DMS153 treated with DMSO at 0.1 percent for 48 hours (cell line): ENCODE results near the gene MAN2A1.

Experiments
- DNase-seq: peaks from one replicate; lab custom pipeline; 2025; ENCODE audit not compliant: unreplicated experiment; lab: John Stamatoyannopoulos, UW

The MAN2A1 gene

DNA sequence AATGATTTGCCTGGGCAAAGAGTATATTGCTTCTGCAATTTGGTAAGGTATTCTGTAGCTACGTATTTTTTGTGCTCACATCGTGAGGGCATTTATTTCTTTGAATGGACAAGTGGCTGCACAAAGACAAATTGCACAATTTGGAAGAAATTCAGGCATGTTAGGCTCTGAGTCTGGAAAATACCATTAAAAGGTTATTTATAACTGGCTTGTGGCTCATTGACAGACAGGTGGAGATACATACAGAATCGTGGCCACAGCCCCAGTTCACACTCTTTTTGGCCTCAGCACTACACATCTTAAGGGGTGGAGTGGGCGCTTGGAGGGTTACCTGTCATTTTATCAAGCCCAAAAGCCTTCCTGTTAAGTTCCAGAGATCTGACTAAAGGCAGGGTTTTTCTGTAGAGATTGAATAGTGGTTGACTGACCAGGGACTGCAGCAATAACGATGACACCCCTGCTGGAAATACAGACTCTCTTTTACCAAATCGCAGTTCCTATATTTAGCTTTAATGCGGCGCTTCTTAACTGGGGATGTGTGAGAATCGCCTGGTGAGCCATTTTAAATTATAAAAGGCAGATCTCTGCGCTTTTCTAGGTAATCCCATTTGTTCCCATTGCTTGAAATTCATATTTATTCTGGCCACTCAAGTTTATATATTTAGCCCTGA lies 14.7 kb downstream of the MAN2A1 start:
- DNase-seq, result no peak

GRCh38 chr5:109705596-109705995 lies 15.9 kb downstream of the MAN2A1 start:
- DNase-seq, result no peak

DNA sequence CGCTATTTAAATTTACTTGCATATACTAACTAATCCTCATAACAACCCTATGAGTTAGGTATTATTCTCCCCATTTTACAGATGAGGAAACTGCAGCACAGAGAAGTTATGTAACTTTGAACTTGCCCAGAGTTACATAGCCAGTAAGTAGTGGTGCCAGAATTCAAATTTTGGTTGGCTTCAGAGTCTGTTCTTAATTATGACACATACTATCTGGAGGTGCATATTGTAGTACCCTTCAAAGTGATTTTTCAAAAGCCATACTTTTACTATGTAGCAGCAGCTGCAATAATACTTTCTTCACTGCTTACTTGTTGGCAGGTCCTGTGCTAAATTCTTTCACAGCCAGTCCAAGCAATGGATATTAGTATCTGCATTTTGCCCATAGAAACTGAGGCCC lies 16.4 kb downstream of the MAN2A1 start:
- no peak for DNase-seq

- no peak for DNase-seq
Observed at GRCh38 chr5:109707531-109707930, 17.8 kb downstream of the MAN2A1 start.

DNA sequence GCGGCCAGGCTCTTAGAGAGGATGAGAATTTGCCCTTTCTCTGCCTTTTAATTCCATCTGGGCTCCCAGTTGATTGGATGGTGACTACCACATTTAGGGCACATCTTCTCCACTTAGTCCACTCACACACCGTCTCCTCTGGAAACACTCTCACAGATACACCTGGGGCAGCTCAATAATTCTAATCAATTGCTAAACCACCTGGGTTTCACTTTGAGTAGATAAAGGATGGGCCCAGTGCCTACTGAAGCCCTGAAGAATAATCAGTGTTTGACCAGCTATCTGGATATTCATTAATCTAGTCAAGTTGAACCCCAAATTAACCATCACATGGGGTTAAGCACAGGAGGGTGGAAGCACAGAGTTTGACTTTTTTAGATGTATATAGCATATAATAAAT lies 19.1 kb downstream of the MAN2A1 start:
- DNase-seq, result no peak

GRCh38 chr5:109709225-109709624 lies 19.5 kb downstream of the MAN2A1 start:
- DNase-seq, result no peak

DNA sequence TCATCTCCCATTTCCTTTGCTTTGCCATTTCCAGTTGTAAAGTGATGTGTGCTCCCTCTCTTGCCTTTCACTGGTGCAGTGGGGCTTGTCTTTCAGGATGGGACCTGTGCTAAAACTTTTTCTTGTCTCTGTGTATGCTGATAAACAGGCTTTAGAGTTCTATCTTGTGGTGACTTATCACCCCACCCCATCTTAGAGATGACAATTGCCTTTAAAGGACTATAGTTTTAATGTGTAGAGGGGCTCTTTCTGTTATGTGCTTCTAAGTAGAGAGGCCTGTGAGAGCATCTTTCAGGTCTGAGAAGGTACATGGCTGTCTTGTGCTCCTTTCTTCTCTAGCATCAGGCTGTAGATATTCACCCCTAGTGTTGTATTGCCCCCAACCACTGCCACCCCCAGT lies 21.9 kb downstream of the MAN2A1 start:
- DNase-seq, result no peak

DNA sequence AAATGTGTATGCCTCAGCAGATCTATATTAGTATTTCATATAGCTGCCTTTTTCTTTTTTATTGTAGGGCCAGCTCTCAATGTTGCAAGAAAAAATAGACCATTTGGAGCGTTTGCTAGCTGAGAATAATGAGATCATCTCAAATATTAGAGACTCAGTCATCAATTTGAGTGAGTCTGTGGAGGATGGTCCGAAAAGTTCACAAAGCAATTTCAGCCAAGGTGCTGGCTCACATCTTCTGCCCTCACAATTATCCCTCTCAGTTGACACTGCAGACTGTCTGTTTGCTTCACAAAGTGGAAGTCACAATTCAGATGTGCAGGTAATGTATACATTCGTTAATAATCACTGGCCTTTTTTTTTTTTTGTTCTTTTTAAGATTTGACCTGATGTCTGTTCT lies 23.7 kb downstream of the MAN2A1 start:
- no peak for DNase-seq

DNA sequence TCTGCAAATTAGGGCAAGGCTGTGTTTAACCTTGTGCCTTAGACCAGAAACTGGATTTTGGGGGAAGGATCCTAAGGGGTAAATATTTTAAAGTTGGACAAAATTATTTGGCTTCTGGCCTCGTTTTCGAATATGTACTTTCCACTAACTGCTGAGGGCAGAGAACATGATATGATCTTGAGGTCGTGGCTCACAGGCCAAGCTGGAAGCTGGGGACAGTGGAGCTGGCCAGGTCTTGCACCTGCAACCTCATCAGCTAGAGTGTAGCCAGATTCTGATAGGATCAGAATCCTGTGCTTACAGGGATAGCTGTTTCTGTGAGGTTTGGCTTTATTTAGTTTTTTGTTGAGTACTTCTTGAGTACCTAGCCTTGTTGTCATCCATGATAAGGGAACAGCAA lies 24.9 kb downstream of the MAN2A1 start:
- no peak for DNase-seq

- no peak for DNase-seq
Observed at GRCh38 chr5:109718216-109718615, 28.5 kb downstream of the MAN2A1 start.

DNA sequence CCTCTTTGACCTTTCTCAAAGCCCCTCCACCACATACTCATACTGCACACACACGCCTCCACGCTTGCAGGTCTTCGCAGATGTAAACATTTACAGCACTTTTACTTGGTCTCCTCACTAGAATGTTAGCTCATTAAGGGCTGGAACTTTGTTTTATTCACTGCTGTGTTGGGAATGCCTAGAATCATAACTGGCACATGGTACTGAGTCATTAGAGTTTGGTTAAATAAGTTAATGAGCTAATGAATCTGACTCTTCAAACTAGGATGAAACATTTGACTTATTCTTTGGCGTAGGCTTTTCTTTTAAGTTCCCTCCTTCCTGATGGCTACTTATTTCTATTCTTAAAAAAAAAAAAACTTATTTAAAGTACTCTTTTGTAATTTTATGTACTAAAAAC lies 28.9 kb downstream of the MAN2A1 start:
- no peak for DNase-seq

GRCh38 chr5:109719978-109720377 lies 30.3 kb downstream of the MAN2A1 start:
- no peak for DNase-seq

GRCh38 chr5:109721741-109722140 lies 32.0 kb downstream of the MAN2A1 start:
- DNase-seq, result no peak

DNA sequence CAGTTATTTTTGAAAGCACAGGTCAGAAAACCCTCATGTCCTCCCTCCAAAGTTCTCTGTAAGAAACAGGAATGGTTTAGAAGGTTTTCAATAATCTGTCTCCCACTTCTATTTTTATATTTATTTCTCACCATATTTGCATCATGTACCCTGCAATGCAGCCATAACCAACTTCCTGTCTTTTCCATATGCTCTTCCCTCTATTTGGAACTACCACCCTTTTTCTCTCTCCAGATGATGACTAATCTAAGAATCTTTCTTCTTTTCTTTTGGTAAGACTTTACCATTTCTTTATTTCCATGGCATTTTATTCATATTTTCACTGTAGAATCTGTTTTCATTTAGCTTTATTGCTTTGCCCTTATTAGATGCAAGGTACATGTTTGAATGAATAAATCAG lies 33.9 kb downstream of the MAN2A1 start:
- DNase-seq, result no peak

DNA sequence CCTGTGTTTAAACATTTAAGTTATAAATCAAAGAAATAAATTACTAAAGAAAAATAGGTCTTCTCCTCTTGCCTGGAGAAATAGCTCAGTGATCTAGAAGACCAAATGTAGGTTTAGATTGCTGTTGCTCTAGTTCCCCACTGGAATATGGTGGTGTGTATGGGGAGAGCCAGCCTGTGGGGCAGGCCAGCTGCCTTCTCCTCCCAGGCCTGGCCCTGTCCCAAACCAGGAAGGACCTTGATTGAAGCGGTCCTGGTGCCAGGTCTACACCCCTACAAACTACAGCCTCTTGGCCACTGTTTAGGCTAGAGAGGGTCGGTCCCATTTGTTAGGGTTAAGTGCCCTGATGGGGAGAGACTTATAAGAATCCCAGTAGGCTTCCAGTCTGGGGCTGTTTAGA lies 35.4 kb downstream of the MAN2A1 start:
- no peak for DNase-seq

- DNase-seq, result no peak
Observed at GRCh38 chr5:109739741-109740728, 50.3 kb downstream of the MAN2A1 start.

DNA sequence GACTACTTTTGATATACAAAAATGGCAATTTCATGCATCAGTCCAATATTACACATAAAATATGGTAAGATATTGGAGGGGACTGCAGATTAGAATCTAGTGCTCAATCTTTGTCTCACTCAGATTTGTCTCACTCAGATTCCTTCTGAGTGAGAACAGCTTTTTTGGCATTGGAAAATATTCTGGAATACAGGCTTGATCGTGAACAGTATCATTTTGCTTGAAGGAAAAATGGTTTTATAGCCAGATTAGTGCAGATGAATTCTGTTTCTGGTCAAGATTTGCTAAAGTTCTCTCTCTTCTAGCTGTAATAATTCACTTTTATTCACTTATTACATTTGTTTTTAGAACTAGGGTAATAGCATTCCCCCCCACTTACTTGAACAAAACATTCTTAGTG lies 51.2 kb downstream of the MAN2A1 start:
- DNase-seq, result no peak

DNA sequence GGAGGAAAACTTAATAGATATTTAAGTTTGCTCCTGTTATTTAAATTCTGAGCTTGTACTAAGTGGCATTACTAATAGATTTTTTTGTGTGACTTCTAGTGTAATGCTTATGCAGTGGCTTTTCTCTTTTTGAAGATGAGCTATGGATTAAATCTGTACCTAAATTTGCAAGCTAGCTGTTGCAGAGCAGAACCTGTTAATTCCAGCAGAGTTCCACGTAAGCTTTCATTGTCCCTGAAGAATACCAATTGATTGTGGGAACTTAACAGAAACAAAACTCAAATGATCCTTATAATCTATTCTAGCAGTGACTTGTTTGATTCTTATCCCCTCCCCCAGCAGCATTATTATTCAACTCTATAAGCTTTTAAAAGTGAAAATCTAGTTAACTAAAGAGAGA lies 51.7 kb downstream of the MAN2A1 start:
- no peak for DNase-seq

DNA sequence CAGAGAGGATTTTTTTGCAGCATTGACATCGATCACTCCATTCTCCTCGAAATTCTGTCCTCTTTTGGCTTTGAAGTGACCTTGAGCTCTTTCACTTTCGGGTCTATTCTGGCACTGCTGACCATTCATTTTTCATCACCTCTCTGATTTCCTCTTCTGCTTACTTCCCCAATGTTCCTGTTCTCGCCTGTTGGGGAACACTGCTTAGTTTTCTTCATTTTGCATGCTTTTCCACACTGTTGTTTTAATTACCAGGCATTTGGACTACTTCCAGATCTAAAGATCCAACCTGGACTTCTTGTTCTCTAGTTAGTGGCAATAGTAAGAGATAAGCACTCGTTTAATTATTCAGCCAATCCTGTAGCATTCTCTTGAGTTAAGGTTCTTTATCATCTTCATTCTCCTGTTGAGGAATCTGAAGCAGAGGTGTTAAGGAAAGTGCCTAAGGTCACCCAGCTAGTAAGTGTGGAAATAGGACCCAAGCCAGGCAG lies 53.4 kb downstream of the MAN2A1 start:
- no peak for DNase-seq

DNA sequence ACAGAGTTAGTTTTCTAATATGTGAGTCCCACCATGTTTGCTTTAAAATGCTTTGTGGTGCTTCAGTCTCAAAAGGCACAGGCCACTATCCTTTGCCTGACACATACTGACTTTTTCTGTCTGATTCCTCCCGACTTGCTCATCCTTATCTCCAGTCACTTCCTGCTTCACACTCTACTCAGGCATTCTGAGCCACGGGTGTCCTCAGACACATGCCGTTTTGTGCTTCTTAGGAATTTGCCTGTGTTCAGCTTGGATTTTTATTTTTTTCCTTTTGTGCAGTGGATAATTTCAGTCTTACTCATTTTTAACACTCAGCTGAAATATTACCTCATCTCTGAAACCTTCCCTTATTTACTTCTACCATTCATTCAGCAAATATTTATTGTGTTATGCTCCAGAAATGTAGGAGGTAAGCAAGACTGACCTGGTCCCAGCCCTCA lies 54.1 kb downstream of the MAN2A1 start:
- no peak for DNase-seq

- no peak for DNase-seq
Observed at GRCh38 chr5:109744261-109744660, 54.5 kb downstream of the MAN2A1 start.

- no peak for DNase-seq
Observed at GRCh38 chr5:109748546-109748945, 58.8 kb downstream of the MAN2A1 start.
